Measurements from ENCODE around the gene BMP7.

DNA sequence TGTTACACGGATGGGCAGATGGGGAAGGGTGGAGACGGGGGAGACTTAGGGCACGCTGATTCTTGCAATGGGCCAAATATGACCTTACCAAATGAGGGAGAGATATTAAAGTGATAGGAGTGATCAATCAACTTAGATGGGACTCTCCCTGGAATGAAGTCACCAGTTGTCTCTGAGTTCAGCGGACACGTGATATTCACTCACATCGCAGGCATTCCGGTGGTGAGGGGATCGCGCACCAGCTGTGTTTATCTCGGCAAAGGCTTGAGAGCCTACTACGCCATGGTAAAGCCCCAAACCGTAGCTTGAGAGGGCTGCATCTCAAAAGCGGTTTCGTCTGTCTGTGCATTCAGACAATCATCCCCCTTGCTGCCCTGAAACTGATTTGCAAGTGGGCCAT, 5.5 kb downstream of the BMP7 start:
- TF ChIP-seq POLR2AphosphoS5 (IDR thresholded peaks at IDR 0.05; ENCODE audit: low read depth) (no peak), EZH2 (IDR thresholded peaks at IDR 0.05; ENCODE audit: low read depth, unreplicated experiment) (no peak), ZNF331 (CRISPR knock-in tag; IDR thresholded peaks at IDR 0.05; ENCODE audit: low read depth) (no peak), CREB1 (CRISPR knock-in tag; IDR thresholded peaks at IDR 0.05; ENCODE audit: low read depth) (no peak), ZNF462 (CRISPR knock-in tag; IDR thresholded peaks at IDR 0.05) (no peak), ETS1 (IDR thresholded peaks at IDR 0.05) (no peak), JUNB (IDR thresholded peaks at IDR 0.05; ENCODE audit: unreplicated experiment) (no peak), EZH2phosphoT487 (IDR thresholded peaks at IDR 0.05; ENCODE audit: unreplicated experiment) (no peak)
- TF ChIP-seq, protein P1, sequence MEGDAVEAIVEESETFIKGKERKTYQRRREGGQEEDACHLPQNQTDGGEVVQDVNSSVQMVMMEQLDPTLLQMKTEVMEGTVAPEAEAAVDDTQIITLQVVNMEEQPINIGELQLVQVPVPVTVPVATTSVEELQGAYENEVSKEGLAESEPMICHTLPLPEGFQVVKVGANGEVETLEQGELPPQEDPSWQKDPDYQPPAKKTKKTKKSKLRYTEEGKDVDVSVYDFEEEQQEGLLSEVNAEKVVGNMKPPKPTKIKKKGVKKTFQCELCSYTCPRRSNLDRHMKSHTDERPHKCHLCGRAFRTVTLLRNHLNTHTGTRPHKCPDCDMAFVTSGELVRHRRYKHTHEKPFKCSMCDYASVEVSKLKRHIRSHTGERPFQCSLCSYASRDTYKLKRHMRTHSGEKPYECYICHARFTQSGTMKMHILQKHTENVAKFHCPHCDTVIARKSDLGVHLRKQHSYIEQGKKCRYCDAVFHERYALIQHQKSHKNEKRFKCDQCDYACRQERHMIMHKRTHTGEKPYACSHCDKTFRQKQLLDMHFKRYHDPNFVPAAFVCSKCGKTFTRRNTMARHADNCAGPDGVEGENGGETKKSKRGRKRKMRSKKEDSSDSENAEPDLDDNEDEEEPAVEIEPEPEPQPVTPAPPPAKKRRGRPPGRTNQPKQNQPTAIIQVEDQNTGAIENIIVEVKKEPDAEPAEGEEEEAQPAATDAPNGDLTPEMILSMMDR (conservative IDR thresholded peaks at IDR 0.05; ENCODE audit: low read depth in 2 of 2) = no peak
- TF ChIP-seq, protein P2, sequence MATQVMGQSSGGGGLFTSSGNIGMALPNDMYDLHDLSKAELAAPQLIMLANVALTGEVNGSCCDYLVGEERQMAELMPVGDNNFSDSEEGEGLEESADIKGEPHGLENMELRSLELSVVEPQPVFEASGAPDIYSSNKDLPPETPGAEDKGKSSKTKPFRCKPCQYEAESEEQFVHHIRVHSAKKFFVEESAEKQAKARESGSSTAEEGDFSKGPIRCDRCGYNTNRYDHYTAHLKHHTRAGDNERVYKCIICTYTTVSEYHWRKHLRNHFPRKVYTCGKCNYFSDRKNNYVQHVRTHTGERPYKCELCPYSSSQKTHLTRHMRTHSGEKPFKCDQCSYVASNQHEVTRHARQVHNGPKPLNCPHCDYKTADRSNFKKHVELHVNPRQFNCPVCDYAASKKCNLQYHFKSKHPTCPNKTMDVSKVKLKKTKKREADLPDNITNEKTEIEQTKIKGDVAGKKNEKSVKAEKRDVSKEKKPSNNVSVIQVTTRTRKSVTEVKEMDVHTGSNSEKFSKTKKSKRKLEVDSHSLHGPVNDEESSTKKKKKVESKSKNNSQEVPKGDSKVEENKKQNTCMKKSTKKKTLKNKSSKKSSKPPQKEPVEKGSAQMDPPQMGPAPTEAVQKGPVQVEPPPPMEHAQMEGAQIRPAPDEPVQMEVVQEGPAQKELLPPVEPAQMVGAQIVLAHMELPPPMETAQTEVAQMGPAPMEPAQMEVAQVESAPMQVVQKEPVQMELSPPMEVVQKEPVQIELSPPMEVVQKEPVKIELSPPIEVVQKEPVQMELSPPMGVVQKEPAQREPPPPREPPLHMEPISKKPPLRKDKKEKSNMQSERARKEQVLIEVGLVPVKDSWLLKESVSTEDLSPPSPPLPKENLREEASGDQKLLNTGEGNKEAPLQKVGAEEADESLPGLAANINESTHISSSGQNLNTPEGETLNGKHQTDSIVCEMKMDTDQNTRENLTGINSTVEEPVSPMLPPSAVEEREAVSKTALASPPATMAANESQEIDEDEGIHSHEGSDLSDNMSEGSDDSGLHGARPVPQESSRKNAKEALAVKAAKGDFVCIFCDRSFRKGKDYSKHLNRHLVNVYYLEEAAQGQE (IDR thresholded peaks at IDR 0.05; ENCODE audit: unreplicated experiment) = no peak

Measured in GM23338 (cell line).